Measurements from ENCODE around the gene MAP2K3.

MAP2K3 gene

GRCh38 chr17:21294321-21295035 is 10.0 kb downstream of the MAP2K3 start:
- no peak for TF ChIP-seq CTCF (IDR thresholded peaks at IDR 0.05)
- H3K79me2 ChIP-seq, result peaks cover 16% of the 10 kb centered on the region
- H3K27me3 ChIP-seq (ENCODE audit: control insufficient read depth, insufficient read depth, low read length), result no peaks in the 10 kb centered on the region
- no peaks in the 10 kb centered on the region for H3K4me1 ChIP-seq
- H3K36me3 ChIP-seq (ENCODE audit: control insufficient read depth, insufficient read depth, low read length), result no peaks in the 10 kb centered on the region
- H3K9ac ChIP-seq, result no peak overlapping the region
- H3K4me3 ChIP-seq (ENCODE audit: low read depth, low read length), result no peak overlapping the region
- H3K27ac ChIP-seq, result no peak overlapping the region
- H2AFZ ChIP-seq, result no peak overlapping the region
- no peak overlapping the region for H3K4me2 ChIP-seq (ENCODE audit: low read length)
- no peaks in the 10 kb centered on the region for H3K9me3 ChIP-seq (ENCODE audit: control insufficient read depth, low read length)

- Histone ChIP-seq H2AFZ (no peak overlapping the region), H3K4me2 (ENCODE audit: low read length) (no peak overlapping the region), H3K9me3 (ENCODE audit: control insufficient read depth, low read length) (no peaks in the 10 kb centered on the region), H3K4me1 (no peaks in the 10 kb centered on the region), H3K36me3 (ENCODE audit: control insufficient read depth, insufficient read depth, low read length) (no peaks in the 10 kb centered on the region), H3K27ac (no peak overlapping the region), H3K4me3 (ENCODE audit: low read depth, low read length) (no peak overlapping the region), H3K9ac (no peak overlapping the region), H3K27me3 (ENCODE audit: control insufficient read depth, insufficient read depth, low read length) (no peaks in the 10 kb centered on the region), H3K79me2 (peaks cover 11% of the 10 kb centered on the region)
- no peak for TF ChIP-seq CTCF (IDR thresholded peaks at IDR 0.05)
These were observed 10.8 kb downstream of the MAP2K3 start for GRCh38 chr17:21295036-21295952.

GRCh38 chr17:21296097-21297025 is 11.8 kb downstream of the MAP2K3 start:
- peaks cover 7% of the 10 kb centered on the region for H3K79me2 ChIP-seq
- no peak overlapping the region for H2AFZ ChIP-seq
- no peak overlapping the region for H3K27ac ChIP-seq
- no peak overlapping the region for H3K4me3 ChIP-seq (ENCODE audit: low read depth, low read length)
- H3K9me3 ChIP-seq (ENCODE audit: control insufficient read depth, low read length), result no peaks in the 10 kb centered on the region
- no peaks in the 10 kb centered on the region for H3K36me3 ChIP-seq (ENCODE audit: control insufficient read depth, insufficient read depth, low read length)
- no peaks in the 10 kb centered on the region for H3K27me3 ChIP-seq (ENCODE audit: control insufficient read depth, insufficient read depth, low read length)
- no peak overlapping the region for H3K4me2 ChIP-seq (ENCODE audit: low read length)
- no peak overlapping the region for H3K9ac ChIP-seq
- TF ChIP-seq CTCF (IDR thresholded peaks at IDR 0.05), result no peak
- no peaks in the 10 kb centered on the region for H3K4me1 ChIP-seq

GRCh38 chr17:21297026-21297520 is 12.6 kb downstream of the MAP2K3 start:
- Histone ChIP-seq H3K27ac (no peak overlapping the region), H3K9me3 (ENCODE audit: control insufficient read depth, low read length) (no peaks in the 10 kb centered on the region), H3K4me3 (ENCODE audit: low read depth, low read length) (no peak overlapping the region), H3K4me2 (ENCODE audit: low read length) (no peak overlapping the region), H3K9ac (no peak overlapping the region), H3K36me3 (ENCODE audit: control insufficient read depth, insufficient read depth, low read length) (no peaks in the 10 kb centered on the region), H3K79me2 (peaks cover 3% of the 10 kb centered on the region), H3K27me3 (ENCODE audit: control insufficient read depth, insufficient read depth, low read length) (no peaks in the 10 kb centered on the region), H2AFZ (no peak overlapping the region), H3K4me1 (no peaks in the 10 kb centered on the region)
- no peak for TF ChIP-seq CTCF (IDR thresholded peaks at IDR 0.05)
